ENCODE measurements around the gene ARID4B.
A peak's percentile ranks its signal among the peaks of the same experiment; 100 is the strongest.

Gene ARID4B

GRCh38 chr1:235264327-235264726 lies 63.7 kb downstream of the ARID4B start:
- Histone ChIP-seq H3K27ac (ENCODE audit: extremely low read depth, low read depth, low read length) (no peak overlapping the region), H3K36me3 (ENCODE audit: control insufficient read depth in 2 of 2, insufficient read depth in 1 of 2, low read length in 2 of 2) (peaks cover 0 to 2% of the 10 kb centered on the region in 2 experiments; a peak in 1 of 3 replicates), H3K4me3 (ENCODE audit: low read depth, low read length) (no peak overlapping the region), H3K9me3 (ENCODE audit: control insufficient read depth, insufficient read depth, low read depth, low read length) (no peaks in the 10 kb centered on the region), H3K4me1 (ENCODE audit: control insufficient read depth, insufficient read depth, low read length) (peaks cover 35% of the 10 kb centered on the region)
- ChIA-PET CTCF (interaction anchor here (0.6 to 1.3 kb wide), 3 partner anchors 13 to 151 kb away, joined by 3 to 4 read pairs (median 3); no protein-coding TSS in a partner anchor), POLR2A (interaction anchor here (0.6 kb wide), 1 partner anchor 58 kb away, joined by 3 read pairs; no protein-coding TSS in a partner anchor)
- 0 out of 2 replicates have a peak, but pooled peaks have one; percentile 55 for TF ChIP-seq OSR2 (tag by site-specific recombination; IDR thresholded peaks at IDR 0.05)
- peak; percentile 37; the same call in 1 of the 2 replicates for TF ChIP-seq ZBTB17 (tag by site-specific recombination; IDR thresholded peaks at IDR 0.05)
- TF ChIP-seq ZNF184 (tag by site-specific recombination; IDR thresholded peaks at IDR 0.05): no peak

GRCh38 chr1:235262539-235262938 lies 65.4 kb downstream of the ARID4B start:
- ChIA-PET POLR2A (interaction anchor here (0.6 kb wide), 1 partner anchor 78 kb away, joined by 4 read pairs; no protein-coding TSS in a partner anchor), CTCF (interaction anchor here (0.6 to 1.7 kb wide), 3 partner anchors 10 to 154 kb away, joined by 3 to 5 read pairs (median 4); no protein-coding TSS in a partner anchor)
- Histone ChIP-seq H3K36me3 (ENCODE audit: control insufficient read depth in 2 of 2, insufficient read depth in 1 of 2, low read length in 2 of 2) (peaks cover 2 to 5% of the 10 kb centered on the region in 2 experiments; a peak in 2 of 3 replicates), H3K4me1 (ENCODE audit: control insufficient read depth, insufficient read depth, low read length) (peaks cover 35% of the 10 kb centered on the region), H3K27ac (ENCODE audit: extremely low read depth, low read depth, low read length) (no peak overlapping the region), H3K4me3 (ENCODE audit: low read depth, low read length) (no peak overlapping the region), H3K9me3 (ENCODE audit: control insufficient read depth, insufficient read depth, low read depth, low read length) (no peaks in the 10 kb centered on the region)
- TF ChIP-seq ZNF664 (tag by site-specific recombination; IDR thresholded peaks at IDR 0.05): peak; percentile 77
- no peak for TF ChIP-seq HOXA7 (CRISPR knock-in tag; IDR thresholded peaks at IDR 0.05; ENCODE audit: borderline replicate concordance)
- TF ChIP-seq ZNF837 (tag by site-specific recombination; IDR thresholded peaks at IDR 0.05): no peak
- TF ChIP-seq ZNF629 (tag by site-specific recombination; IDR thresholded peaks at IDR 0.05): no peak
- TF ChIP-seq AEBP2 (tag by site-specific recombination; IDR thresholded peaks at IDR 0.05; ENCODE audit: borderline replicate concordance): no peak
- no peak for TF ChIP-seq ZNF48 (tag by site-specific recombination; IDR thresholded peaks at IDR 0.05)
- peak; percentile 62 for TF ChIP-seq ZNF18 (tag by site-specific recombination; IDR thresholded peaks at IDR 0.05)
- TF ChIP-seq OSR2 (tag by site-specific recombination; IDR thresholded peaks at IDR 0.05): no peak
- no peak for TF ChIP-seq ZSCAN18 (tag by site-specific recombination; IDR thresholded peaks at IDR 0.05)
- TF ChIP-seq ZNF518A (tag by site-specific recombination; conservative IDR thresholded peaks at IDR 0.05; ENCODE audit: low read depth): no peak
- TF ChIP-seq SCRT1 (tag by site-specific recombination; IDR thresholded peaks at IDR 0.05; ENCODE audit: borderline replicate concordance): no peak
- TF ChIP-seq ZNF488 (tag by site-specific recombination; IDR thresholded peaks at IDR 0.05): no peak
- TF ChIP-seq ZNF433 (tag by site-specific recombination; IDR thresholded peaks at IDR 0.05; ENCODE audit: low read depth): no peak
- TF ChIP-seq ZNF311 (tag by site-specific recombination; IDR thresholded peaks at IDR 0.05; ENCODE audit: borderline replicate concordance): no peak
- TF ChIP-seq ZNF645 (tag by site-specific recombination; IDR thresholded peaks at IDR 0.05): no peak
- TF ChIP-seq ZSCAN4 (tag by site-specific recombination; IDR thresholded peaks at IDR 0.05): no peak
- no peak for TF ChIP-seq BCL6B (tag by site-specific recombination; IDR thresholded peaks at IDR 0.05)
